Ascending aorta (tissue), 2 donors: ENCODE measurements around the gene DNAH1. TPM values are rescaled to one million over a fixed set of nuclear protein-coding genes. Genes with fewer than 3 reads are reported as not detected.

Experiments
- DNase-seq, 2 donors: peaks; one replicate each; pipeline ENCODE4 v3.0.0-alpha.2; 2019; ENCODE audit warnings: low spot score in 2 of 2
- H3K27ac ChIP-seq, 2 donors: fragments of 200-600 bp; sonication (generic); one replicate each; pipeline ENCODE4 v1.5.1; 2016 to 2017; ENCODE audit warnings: mild to moderate bottlenecking in 1 of 2
- H3K27me3 ChIP-seq: fragments of 200-600 bp; sonication (generic); one replicate; pipeline ENCODE4 v1.5.1; 2017
- H3K36me3 ChIP-seq, 2 donors: fragments of 200-600 bp; sonication (generic); one replicate each; pipeline ENCODE4 v1.5.1; 2016
- H3K4me1 ChIP-seq, 2 donors: fragments of 200-600 bp; sonication (generic); one replicate each; pipeline ENCODE4 v1.5.1; 2016 to 2017; ENCODE audit warnings: mild to moderate bottlenecking in 1 of 2
- H3K4me3 ChIP-seq, 2 donors: fragments of 200-600 bp; sonication (generic); one replicate each; pipeline ENCODE4 v1.5.1; 2016 to 2017; ENCODE audit warnings: mild to moderate bottlenecking in 1 of 2
- H3K9me3 ChIP-seq, 2 donors: fragments of 200-600 bp; sonication (generic); one replicate each; pipeline ENCODE4 v1.5.1; 2016
- CTCF ChIP-seq, 3 experiments: fragments of 200-600 bp in 2 of 3; fragments of 450-650 bp in 1 of 3; sonication (generic) in 2 of 3; IDR thresholded peaks; one replicate each; pipeline ENCODE4 v1.5.1; 2016 to 2019; ENCODE audit warnings: antibody characterized with exemption in 3 of 3, mild to moderate bottlenecking in 1 of 3, moderate library complexity in 1 of 3
- intact Hi-C: fragments of 100-400 bp; cut with DNase I; formaldehyde crosslinking; loops from one replicate; pipeline ENCODE4 v1.15.1; 2023
- total RNA-seq: library from RNA; depleted of rRNA; stranded (reverse); fragments of >200 nt; gene quantifications from one replicate; pipeline ENCODE4 v1.1.0, GENCODE V29; 2016

The DNAH1 gene
- total RNA-seq, 1 donor from 2014 or later: 7.6 TPM

GRCh38 chr3:52277071-52277964 lies 38.8 kb upstream of the DNAH1 start:
- H3K4me3 ChIP-seq: peak overlapping the region; percentile 81 to 91
- no peak for TF ChIP-seq CTCF (IDR thresholded peaks at IDR 0.05)
- H3K36me3 ChIP-seq: peaks cover 6 to 7% of the 10 kb centered on the region in 2 donors
- peak in 1 of 2 donors; percentile 82 for DNase-seq
- H3K27me3 ChIP-seq: no peaks in the 10 kb centered on the region
- H3K9me3 ChIP-seq: no peaks in the 10 kb centered on the region
- intact Hi-C loops: loop anchor here (5.0 to 10.0 kb wide), 3 partner anchors 130 to 407 kb away; partner anchors contain the start of genes DUSP7, GNL3 and PBRM1
- peaks cover 11 to 40% of the 10 kb centered on the region in 2 donors for H3K4me1 ChIP-seq
- peak overlapping the region; percentile 94 to 97 for H3K27ac ChIP-seq

- intact Hi-C loops: loop anchor here (1.0 to 10.0 kb wide), 6 partner anchors 9 to 407 kb away; partner anchors contain the start of genes DUSP7, GLYCTK, GNL3 and PBRM1
- Histone ChIP-seq H3K27ac (peak overlapping the region; percentile 94 to 97), H3K36me3 (peaks cover 1 to 3% of the 10 kb centered on the region in 2 donors), H3K4me3 (peak overlapping the region; percentile 81 to 91), H3K27me3 (no peaks in the 10 kb centered on the region), H3K9me3 (no peaks in the 10 kb centered on the region), H3K4me1 (peaks cover 11 to 43% of the 10 kb centered on the region in 2 donors)
- peak; percentile 41 to 56 (median 48) for TF ChIP-seq CTCF (IDR thresholded peaks at IDR 0.05)
- DNase-seq: peak in 1 of 2 donors; percentile 79
Observed at GRCh38 chr3:52277972-52278509, 38.1 kb upstream of the DNAH1 start.

GRCh38 chr3:52278510-52279069 lies 37.5 kb upstream of the DNAH1 start, which contains the start of gene WDR82:
WDR82 (minus strand) TSS chr3:52278649; CDS start chr3:52278361, 288 bp downstream.
- peaks cover 11 to 43% of the 10 kb centered on the region in 2 donors for H3K4me1 ChIP-seq
- H3K36me3 ChIP-seq: no peaks in the 10 kb centered on the region
- intact Hi-C loops: loop anchor here (1.0 to 10.0 kb wide), 6 partner anchors 9 to 406 kb away; partner anchors contain the start of genes DUSP7, GLYCTK, GNL3 and PBRM1
- peak within 1 kb of the TSS; percentile 94 to 97 for H3K27ac ChIP-seq
- H3K9me3 ChIP-seq: no peaks in the 10 kb centered on the region
- peak; percentile 48 to 54 (median 49) for TF ChIP-seq CTCF (IDR thresholded peaks at IDR 0.05)
- peak; percentile 82 to 97 for DNase-seq
- peak within 1 kb of the TSS; percentile 81 to 91 for H3K4me3 ChIP-seq
- no peaks in the 10 kb centered on the region for H3K27me3 ChIP-seq

- Histone ChIP-seq H3K9me3 (no peaks in the 10 kb centered on the region), H3K27ac (peak overlapping the region; percentile 94 to 97), H3K36me3 (no peaks in the 10 kb centered on the region), H3K27me3 (no peaks in the 10 kb centered on the region), H3K4me3 (peak overlapping the region; percentile 81 to 91), H3K4me1 (peaks cover 11 to 39% of the 10 kb centered on the region in 2 donors)
- no peak for DNase-seq
- intact Hi-C loops: loop anchor here (2.0 to 10.0 kb wide), 5 partner anchors 41 to 405 kb away; partner anchors contain the start of genes DUSP7, GNL3, PBRM1 and TWF2
- TF ChIP-seq CTCF (IDR thresholded peaks at IDR 0.05): no peak
Observed at GRCh38 chr3:52279596-52279995, 36.5 kb upstream of the DNAH1 start.

GRCh38 chr3:52280050-52280461 lies 36.1 kb upstream of the DNAH1 start:
- no peaks in the 10 kb centered on the region for H3K36me3 ChIP-seq
- H3K4me1 ChIP-seq: peaks cover 11 to 39% of the 10 kb centered on the region in 2 donors
- no peak for DNase-seq
- TF ChIP-seq CTCF (IDR thresholded peaks at IDR 0.05): no peak
- H3K27me3 ChIP-seq: no peaks in the 10 kb centered on the region
- no peaks in the 10 kb centered on the region for H3K9me3 ChIP-seq
- intact Hi-C loops: loop anchor here (10.0 kb wide), 1 partner anchor 305 kb away; the partner anchor contains the start of genes ABHD14A and ABHD14B
- H3K27ac ChIP-seq: peak overlapping the region; percentile 94 to 97
- peak overlapping the region in 1 of 2 donors; percentile 91 for H3K4me3 ChIP-seq
